IPS-18c (cell line): ENCODE results near the gene MOB3A.
"Not testable (repeated sequence)": the region's sequence is repeated elsewhere in the genome, so short reads cannot be mapped to it uniquely, and the experiment has no call there.

Experiments used
- H3K4me3 ChIP-seq: 2 replicates; pipeline ENCODE4 v1.7.0; 2013; ENCODE audit warnings: low read depth, mild to moderate bottlenecking, low read length, moderate library complexity; ENCODE audit not compliant: insufficient read depth
- H3K9me3 ChIP-seq: one replicate; pipeline ENCODE4 v1.6.1; 2013; ENCODE audit warnings: mild to moderate bottlenecking, low read length, moderate library complexity; ENCODE audit not compliant: control insufficient read depth, insufficient read depth

The MOB3A gene

DNA sequence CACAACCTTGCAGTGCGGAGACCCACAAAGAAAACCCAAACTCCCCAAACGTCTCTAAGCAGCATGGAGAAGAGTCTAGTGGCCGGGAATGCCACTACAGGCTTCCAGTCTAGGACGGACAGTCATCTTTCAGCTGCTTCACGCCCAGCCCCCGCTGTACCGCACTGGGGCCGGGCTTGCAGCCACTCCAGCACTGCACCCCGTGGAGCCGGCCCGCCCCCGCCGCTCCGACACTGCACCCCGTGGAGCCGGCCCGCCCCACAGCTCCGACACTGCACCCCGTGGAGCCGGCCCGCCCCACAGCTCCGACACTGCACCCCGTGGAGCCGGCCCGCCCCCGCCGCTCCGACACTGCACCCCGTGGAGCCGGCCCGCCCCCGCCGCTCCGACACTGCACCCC is 32.1 kb upstream of the MOB3A start:
- not testable (repeated sequence) for H3K9me3 ChIP-seq, H3K4me3 ChIP-seq

GRCh38 chr19:2127758-2128157 is 31.6 kb upstream of the MOB3A start:
- Histone ChIP-seq H3K4me3 (no peak overlapping the region), H3K9me3 (peaks cover 2% of the 10 kb centered on the region)

GRCh38 chr19:2126879-2127518 is 30.9 kb upstream of the MOB3A start:
- Histone ChIP-seq H3K4me3 (no peak overlapping the region), H3K9me3 (peaks cover 2% of the 10 kb centered on the region)

GRCh38 chr19:2123682-2124387 is 27.7 kb upstream of the MOB3A start:
- Histone ChIP-seq H3K4me3 (no peak overlapping the region), H3K9me3 (peaks cover 2% of the 10 kb centered on the region)

- H3K9me3 ChIP-seq = peaks cover 2% of the 10 kb centered on the region
- no peak overlapping the region for H3K4me3 ChIP-seq
Measured at GRCh38 chr19:2122982-2123381, 26.9 kb upstream of the MOB3A start.

GRCh38 chr19:2122251-2122650 is 26.1 kb upstream of the MOB3A start:
- peaks cover 2% of the 10 kb centered on the region for H3K9me3 ChIP-seq

GRCh38 chr19:2121416-2122051 is 25.4 kb upstream of the MOB3A start:
- Histone ChIP-seq H3K4me3 (no peak overlapping the region), H3K9me3 (peaks cover 2% of the 10 kb centered on the region)

More at GRCh38 chr19:2122251-2122650, 26.1 kb upstream of the MOB3A start:
- H3K4me3 ChIP-seq = no peak overlapping the region

DNA sequence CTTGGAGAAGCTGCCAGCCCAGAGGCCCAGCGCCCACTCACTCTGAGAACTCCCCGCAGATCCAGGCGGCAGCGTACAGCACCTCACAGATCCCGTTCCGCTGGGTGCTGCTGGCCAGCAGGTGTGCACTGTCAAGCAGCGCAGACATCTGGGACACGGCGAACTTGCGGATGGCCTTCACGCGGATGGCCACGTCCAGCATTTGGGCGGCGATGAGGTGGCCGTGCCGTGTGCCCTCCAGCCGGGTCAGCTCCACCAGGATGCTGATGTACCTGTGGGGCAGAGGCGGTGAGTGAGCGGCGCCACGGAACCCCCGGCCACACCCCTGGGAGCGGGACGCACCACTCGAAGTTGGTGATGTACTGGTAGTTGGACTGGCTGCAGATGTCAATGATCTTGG is 24.7 kb upstream of the MOB3A start:
- Histone ChIP-seq H3K9me3 (peaks cover 4% of the 10 kb centered on the region), H3K4me3 (no peak overlapping the region)

GRCh38 chr19:2119921-2120785 is 24.0 kb upstream of the MOB3A start:
- Histone ChIP-seq H3K9me3 (peaks cover 4% of the 10 kb centered on the region), H3K4me3 (no peak overlapping the region)

GRCh38 chr19:2118438-2118837 is 22.3 kb upstream of the MOB3A start:
- Histone ChIP-seq H3K9me3 (peaks cover 2% of the 10 kb centered on the region), H3K4me3 (no peak overlapping the region)

DNA sequence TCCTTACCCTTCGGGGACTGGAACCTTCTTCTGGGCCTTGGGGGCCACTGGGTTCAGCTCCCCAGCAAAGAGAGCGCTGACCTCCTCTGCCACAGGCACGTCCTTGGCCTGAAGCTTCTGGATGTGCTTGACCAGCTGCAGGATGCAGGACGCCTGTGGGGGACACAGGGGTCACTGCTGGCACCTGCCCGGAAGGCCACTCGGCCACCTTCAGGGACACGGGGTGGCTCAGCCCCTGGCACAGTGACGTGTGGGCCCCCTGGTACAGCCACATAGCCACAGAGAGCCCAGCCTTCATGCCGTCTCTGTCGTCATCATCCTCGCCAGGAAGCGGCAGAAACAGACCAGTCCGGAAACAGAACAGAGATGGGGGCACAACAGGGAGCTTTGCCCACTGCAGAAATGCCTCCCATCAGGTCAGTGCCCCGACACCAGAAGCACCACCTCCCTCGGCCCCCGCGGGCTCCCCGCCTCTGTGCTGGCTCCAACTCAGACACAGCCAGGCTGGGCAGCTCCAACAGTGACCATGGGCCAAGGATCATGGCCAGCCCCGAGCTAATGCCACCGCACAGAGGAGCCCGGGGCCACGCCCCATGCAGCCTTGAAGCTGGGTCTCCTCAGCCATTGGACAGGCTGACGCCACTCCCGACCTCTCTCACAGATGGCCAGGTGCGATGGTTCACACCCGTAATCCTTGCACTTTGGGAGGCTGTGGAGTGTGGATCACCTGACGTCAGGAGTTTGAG is 21.3 kb upstream of the MOB3A start:
- Histone ChIP-seq H3K9me3 (peaks cover 2% of the 10 kb centered on the region), H3K4me3 (no peak overlapping the region)

GRCh38 chr19:2116507-2116906 is 20.4 kb upstream of the MOB3A start:
- Histone ChIP-seq H3K4me3 (no peak overlapping the region), H3K9me3 (peaks cover 2% of the 10 kb centered on the region)

- H3K9me3 ChIP-seq = peaks cover 2% of the 10 kb centered on the region
- no peak overlapping the region for H3K4me3 ChIP-seq
Measured at GRCh38 chr19:2115911-2116426, 19.8 kb upstream of the MOB3A start.

DNA sequence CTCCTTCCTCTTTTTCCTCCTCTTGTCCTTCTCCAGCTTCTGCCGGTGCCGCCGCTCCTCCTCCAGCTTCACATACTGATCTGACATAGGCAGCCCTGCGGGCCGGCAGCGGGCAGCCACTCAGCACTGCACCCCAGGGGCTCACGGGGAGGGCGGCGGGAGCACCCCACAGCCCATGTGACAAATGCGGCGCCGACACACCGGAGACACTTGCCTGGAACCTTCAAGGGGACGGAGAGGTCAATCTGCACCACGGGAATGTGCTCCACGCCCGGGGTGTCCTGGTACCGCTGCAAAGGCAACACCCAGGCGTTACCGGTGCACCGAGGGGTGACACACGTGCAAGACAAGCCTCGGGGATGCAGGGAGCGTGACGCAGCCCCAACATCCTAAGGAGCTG is 19.2 kb upstream of the MOB3A start:
- peaks cover 2% of the 10 kb centered on the region for H3K9me3 ChIP-seq
- H3K4me3 ChIP-seq = no peak overlapping the region

GRCh38 chr19:2114821-2115220 is 18.7 kb upstream of the MOB3A start:
- no peak overlapping the region for H3K4me3 ChIP-seq
- peaks cover 2% of the 10 kb centered on the region for H3K9me3 ChIP-seq

DNA sequence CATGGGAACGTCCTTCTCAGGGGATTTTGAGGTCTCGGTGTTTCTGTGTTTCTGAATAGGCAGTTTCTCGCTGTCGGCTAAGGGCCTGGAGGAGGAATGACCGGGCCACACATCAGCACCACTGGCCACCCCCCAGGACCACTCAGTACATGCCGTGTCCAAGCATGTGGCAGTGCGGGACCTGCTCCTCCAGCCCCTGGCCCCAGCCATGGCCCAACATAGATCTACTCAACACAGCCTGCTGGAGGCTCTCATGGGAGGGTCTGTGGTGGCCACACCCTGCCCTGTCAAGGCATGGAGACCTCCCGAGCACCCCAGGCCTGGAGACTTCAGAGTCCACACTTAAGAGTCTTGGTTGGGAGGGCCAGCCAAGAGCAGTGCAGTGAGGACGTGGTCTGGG is 18.1 kb upstream of the MOB3A start:
- no peak overlapping the region for H3K4me3 ChIP-seq
- H3K9me3 ChIP-seq = peaks cover 2% of the 10 kb centered on the region
